Gastroesophageal sphincter (tissue), 4 donors: ENCODE results near the gene RNF212. TPM values are rescaled to one million over a fixed set of nuclear protein-coding genes. Genes with fewer than 3 reads are reported as not detected.

ENCODE experiments used
- ATAC-seq: fragments of 150-250 bp; one replicate; pipeline ENCODE4 v1.9.1; 2016; ENCODE audit warnings: mild to moderate bottlenecking, moderate library complexity
- H3K27ac ChIP-seq, 4 donors: fragments of 200-600 bp; sonication (generic) in 3 of 4; 1 replicate in 3 of 4; 2 replicates in 1 of 4; pipeline ENCODE4 v1.5.1; 2016 to 2019
- H3K27me3 ChIP-seq: fragments of 200-600 bp; sonication (generic); one replicate; pipeline ENCODE4 v1.5.1; 2019
- H3K36me3 ChIP-seq, 2 donors: fragments of 200-600 bp; sonication (generic); one replicate each; pipeline ENCODE4 v1.5.1; 2019; ENCODE audit warnings: control low read depth in 1 of 2
- H3K4me1 ChIP-seq, 3 donors: fragments of 200-600 bp; sonication (generic); 1 replicate in 2 of 3; 2 replicates in 1 of 3; pipeline ENCODE4 v1.5.1; 2016 to 2019; ENCODE audit warnings: control low read depth in 2 of 3
- H3K4me3 ChIP-seq, 2 donors: fragments of 200-600 bp; sonication (generic); one replicate each; pipeline ENCODE4 v1.5.1; 2019; ENCODE audit warnings: mild to moderate bottlenecking in 1 of 2, moderate library complexity in 1 of 2
- H3K9me3 ChIP-seq, 3 donors: fragments of 200-600 bp; sonication (generic); one replicate each; pipeline ENCODE4 v1.5.1; 2017 to 2019; ENCODE audit warnings: control low read depth in 2 of 3
- EP300 ChIP-seq: sonication (generic); formaldehyde crosslinking; IDR thresholded peaks from one replicate; pipeline ENCODE4 v1.6.1; 2017; ENCODE audit warnings: antibody characterized with exemption, mild to moderate bottlenecking
- POLR2A ChIP-seq, 2 donors: fragments of 450-650 bp; IDR thresholded peaks; one replicate each; pipeline ENCODE4 v1.6.1; 2017; ENCODE audit warnings: antibody characterized with exemption in 2 of 2, mild to moderate bottlenecking in 2 of 2, moderate library complexity in 1 of 2
- POLR2AphosphoS5 ChIP-seq: sonication (generic); formaldehyde crosslinking; IDR thresholded peaks from one replicate; pipeline ENCODE4 v1.6.1; 2017; ENCODE audit warnings: antibody characterized with exemption
- WGBS, 2 donors: methylation state at CpG; one replicate each; pipeline ENCODE4 v1.1.5; 2018; ENCODE audit warnings: low coverage in 1 of 2; 5-methylcytosine and 5-hydroxymethylcytosine counted together
- total RNA-seq, 4 donors: library from RNA; depleted of rRNA; stranded (reverse); fragments of >200 nt; gene quantifications; one replicate each; pipeline ENCODE4 v1.1.0, GENCODE V29; 2016
- TF ChIP-seq, protein P1 (sequence below), 4 experiments: fragments of 200-600 bp in 2 of 4; fragments of 450-650 bp in 2 of 4; sonication (generic) in 1 of 4; IDR thresholded peaks; one replicate each; pipeline ENCODE4 v1.5.1; 2017 to 2019; ENCODE audit warnings: antibody characterized with exemption in 4 of 4, mild to moderate bottlenecking in 2 of 4, moderate library complexity in 2 of 4

Gene RNF212
- total RNA-seq, 4 donors from 2014 or later = 1.5 to 6.9 (median 4.6) TPM

DNA sequence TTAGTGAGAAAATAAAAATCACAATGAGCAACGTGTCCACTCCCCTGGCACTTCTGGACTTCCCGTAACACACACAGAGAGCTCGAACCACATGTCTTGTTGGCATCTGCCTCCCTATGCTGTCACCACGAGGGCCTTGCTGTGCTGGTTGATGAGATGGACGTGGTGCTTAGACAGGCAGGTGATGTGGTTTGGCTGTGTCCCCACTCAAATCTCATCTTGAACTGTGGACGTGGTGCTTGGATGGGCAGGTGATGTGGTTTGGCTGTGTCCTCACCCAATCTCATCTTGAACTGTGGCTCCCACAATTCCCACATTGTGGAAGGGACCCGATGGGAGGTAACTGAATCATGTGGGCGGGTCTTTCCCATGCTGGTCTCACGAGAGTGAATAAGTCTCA is 61.9 kb downstream of the RNF212 start:
- no peaks in the 10 kb centered on the region for H3K9me3 ChIP-seq
- TF ChIP-seq POLR2A (IDR thresholded peaks at IDR 0.05) = no peak
- no peak for TF ChIP-seq EP300
- TF ChIP-seq POLR2AphosphoS5 = no peak
- TF ChIP-seq, protein P1, sequence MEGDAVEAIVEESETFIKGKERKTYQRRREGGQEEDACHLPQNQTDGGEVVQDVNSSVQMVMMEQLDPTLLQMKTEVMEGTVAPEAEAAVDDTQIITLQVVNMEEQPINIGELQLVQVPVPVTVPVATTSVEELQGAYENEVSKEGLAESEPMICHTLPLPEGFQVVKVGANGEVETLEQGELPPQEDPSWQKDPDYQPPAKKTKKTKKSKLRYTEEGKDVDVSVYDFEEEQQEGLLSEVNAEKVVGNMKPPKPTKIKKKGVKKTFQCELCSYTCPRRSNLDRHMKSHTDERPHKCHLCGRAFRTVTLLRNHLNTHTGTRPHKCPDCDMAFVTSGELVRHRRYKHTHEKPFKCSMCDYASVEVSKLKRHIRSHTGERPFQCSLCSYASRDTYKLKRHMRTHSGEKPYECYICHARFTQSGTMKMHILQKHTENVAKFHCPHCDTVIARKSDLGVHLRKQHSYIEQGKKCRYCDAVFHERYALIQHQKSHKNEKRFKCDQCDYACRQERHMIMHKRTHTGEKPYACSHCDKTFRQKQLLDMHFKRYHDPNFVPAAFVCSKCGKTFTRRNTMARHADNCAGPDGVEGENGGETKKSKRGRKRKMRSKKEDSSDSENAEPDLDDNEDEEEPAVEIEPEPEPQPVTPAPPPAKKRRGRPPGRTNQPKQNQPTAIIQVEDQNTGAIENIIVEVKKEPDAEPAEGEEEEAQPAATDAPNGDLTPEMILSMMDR (IDR thresholded peaks at IDR 0.05) = no peak
- peaks cover 76% of the 10 kb centered on the region for H3K27me3 ChIP-seq
- H3K4me3 ChIP-seq = no peak overlapping the region
- 69 to 86% methylated on average over 3 to 5 of the region's 9 CpGs for WGBS, 2 donors
- ATAC-seq = no peak
- no peak overlapping the region for H3K27ac ChIP-seq
- H3K4me1 ChIP-seq = peaks cover 0 to 34% (median 6%) of the 10 kb centered on the region in 3 donors
- H3K36me3 ChIP-seq = no peaks in the 10 kb centered on the region

DNA sequence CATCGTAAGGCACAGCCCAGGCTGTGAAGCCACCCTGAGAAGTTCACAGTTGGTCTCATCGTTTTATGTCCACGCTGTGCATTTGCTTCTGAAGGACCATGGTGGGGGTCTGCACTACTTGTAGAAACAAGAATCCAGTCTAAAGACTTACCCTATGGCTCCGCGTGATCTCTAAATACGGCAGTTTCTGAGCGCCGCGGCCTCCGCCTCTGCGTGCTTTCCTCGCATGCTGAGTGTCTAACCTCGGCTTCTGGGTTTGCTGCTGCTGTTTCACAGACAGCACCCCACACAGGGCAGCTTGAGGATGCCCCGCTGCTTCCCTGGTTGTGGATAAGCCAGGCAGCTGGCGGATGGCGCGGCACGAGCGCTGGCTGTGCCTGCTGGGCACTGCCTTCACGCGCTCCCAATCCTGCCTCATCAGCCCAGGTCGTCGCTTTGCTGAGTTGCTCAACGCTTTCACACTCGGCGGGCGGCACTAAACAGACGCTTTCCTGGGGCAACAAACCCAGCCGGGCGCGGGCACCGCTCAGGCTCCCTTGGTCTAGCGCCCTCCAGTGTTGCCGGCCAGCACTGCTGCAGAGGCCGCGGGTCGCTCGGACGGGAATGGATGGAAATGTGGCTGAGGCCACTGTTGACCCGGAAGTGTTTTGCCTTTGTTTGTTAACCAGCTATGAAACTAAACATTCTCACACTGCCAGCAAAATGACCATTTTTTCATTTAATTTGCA is 62.7 kb downstream of the RNF212 start:
- H3K4me3 ChIP-seq = no peak overlapping the region
- H3K4me1 ChIP-seq = peaks cover 0 to 31% (median 6%) of the 10 kb centered on the region in 3 donors
- peaks cover 73% of the 10 kb centered on the region for H3K27me3 ChIP-seq
- no peak overlapping the region for H3K27ac ChIP-seq
- 65 to 88% methylated on average over 3 to 4 of the region's 40 CpGs for WGBS, 2 donors
- no peak for ATAC-seq
- no peak for TF ChIP-seq POLR2AphosphoS5
- TF ChIP-seq, protein P1 (IDR thresholded peaks at IDR 0.05) = peak in 1 of 4 experiments; percentile 32
- no peaks in the 10 kb centered on the region for H3K36me3 ChIP-seq
- H3K9me3 ChIP-seq = no peaks in the 10 kb centered on the region

DNA sequence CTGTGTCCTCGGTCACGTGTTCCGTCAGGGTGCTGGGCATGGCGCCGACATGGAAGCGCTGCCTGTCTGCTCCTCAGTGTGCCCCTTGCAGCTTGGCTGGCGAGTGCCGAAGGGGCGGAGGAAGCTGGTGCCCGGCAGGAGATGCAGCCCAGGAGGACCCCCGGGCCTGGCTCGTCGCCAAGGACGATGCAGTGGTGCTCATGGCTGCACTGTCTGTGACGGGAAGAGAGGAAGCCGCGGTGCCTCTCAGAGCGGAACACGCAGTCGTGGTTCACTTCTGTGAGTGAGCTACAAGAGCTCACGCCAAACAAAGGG is 63.8 kb downstream of the RNF212 start:
- Histone ChIP-seq H3K4me1 (peaks cover 0 to 32% (median 6%) of the 10 kb centered on the region in 3 donors), H3K4me3 (no peak overlapping the region), H3K9me3 (no peaks in the 10 kb centered on the region), H3K36me3 (no peaks in the 10 kb centered on the region), H3K27me3 (peaks cover 79% of the 10 kb centered on the region), H3K27ac (no peak overlapping the region)
- ATAC-seq = no peak
- WGBS, 2 donors = 71% methylated on average over 5 of the region's 21 CpGs; no CpG with 5 or more reads in 1 of the 2 donors
- no peak for TF ChIP-seq EP300
- no peak for TF ChIP-seq POLR2AphosphoS5
- TF ChIP-seq, protein P1 (IDR thresholded peaks at IDR 0.05) = no peak
- TF ChIP-seq POLR2A (IDR thresholded peaks at IDR 0.05) = no peak

DNA sequence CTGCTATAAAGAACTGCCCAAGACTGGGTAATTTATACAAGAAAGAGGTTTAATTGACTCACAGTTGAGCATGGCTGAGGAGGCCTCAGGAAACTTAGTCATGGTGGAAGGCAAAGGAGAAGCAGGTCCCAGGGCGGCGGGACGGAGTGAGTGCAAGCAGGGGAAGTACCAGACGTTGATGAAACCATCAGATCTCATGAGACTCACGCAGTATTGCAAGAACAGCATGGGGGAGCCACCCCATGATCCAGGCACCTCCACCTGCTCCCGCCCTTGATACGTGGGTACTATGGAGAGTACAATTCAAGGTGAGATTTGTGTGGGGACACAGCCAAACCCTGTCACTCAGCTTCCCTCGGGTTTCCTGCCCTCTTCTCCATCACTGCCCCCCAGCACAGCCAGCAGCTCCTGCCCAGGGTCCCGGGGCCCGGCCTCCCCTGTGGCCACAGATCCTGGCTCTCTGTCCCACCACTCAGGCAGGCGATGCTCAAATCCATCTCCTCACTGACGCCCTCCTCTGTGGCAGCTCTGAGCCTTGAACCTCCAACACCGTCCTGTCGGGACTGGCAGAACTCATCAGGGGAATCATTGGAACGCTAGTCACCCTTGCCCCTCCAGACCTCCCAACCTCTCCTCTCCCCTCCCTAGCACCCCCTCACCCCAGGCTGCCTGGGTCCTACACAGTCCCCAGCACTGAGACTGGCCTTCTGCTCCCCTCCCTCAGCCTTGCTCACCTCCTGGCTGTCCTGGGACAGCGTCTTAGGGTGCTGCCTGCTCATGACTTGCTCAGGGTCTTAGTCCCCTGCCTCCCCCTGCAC is 64.4 kb downstream of the RNF212 start:
- 83 to 85% methylated on average over 7 to 13 of the region's 16 CpGs for WGBS, 2 donors
- H3K9me3 ChIP-seq = no peaks in the 10 kb centered on the region
- ATAC-seq = no peak
- peaks cover 0 to 37% (median 10%) of the 10 kb centered on the region in 3 donors for H3K4me1 ChIP-seq
- H3K4me3 ChIP-seq = no peak overlapping the region
- no peaks in the 10 kb centered on the region for H3K36me3 ChIP-seq
- no peak overlapping the region for H3K27ac ChIP-seq
- TF ChIP-seq POLR2A (IDR thresholded peaks at IDR 0.05) (no peak), POLR2AphosphoS5 (no peak), EP300 (no peak)
- TF ChIP-seq, protein P1 (IDR thresholded peaks at IDR 0.05) = no peak
- H3K27me3 ChIP-seq = peaks cover 83% of the 10 kb centered on the region
